ENCODE results near the gene LRIG3.

The LRIG3 gene

DNA sequence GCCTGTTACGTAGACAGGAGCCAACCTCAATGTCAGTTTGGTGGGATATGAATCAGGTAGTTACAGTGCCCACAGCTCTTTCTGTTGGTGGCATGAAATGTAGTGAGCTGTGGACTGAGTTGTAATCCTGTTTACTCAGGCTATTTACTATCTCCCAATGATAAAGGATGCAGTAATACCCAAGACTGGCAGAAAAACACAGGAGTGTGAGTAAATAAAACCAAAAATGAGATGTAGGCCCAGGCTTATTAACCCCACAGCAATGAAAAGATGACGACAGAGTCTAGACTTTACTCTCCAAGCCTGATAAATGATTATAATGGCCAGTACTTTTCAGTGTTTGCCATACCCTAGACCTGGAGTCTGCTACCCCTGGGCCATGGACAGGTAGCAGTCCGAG, 22.8 kb upstream of the LRIG3 start:
- no peak for DNase-seq (ENCODE audit: low read depth)
- TF ChIP-seq, protein P1, sequence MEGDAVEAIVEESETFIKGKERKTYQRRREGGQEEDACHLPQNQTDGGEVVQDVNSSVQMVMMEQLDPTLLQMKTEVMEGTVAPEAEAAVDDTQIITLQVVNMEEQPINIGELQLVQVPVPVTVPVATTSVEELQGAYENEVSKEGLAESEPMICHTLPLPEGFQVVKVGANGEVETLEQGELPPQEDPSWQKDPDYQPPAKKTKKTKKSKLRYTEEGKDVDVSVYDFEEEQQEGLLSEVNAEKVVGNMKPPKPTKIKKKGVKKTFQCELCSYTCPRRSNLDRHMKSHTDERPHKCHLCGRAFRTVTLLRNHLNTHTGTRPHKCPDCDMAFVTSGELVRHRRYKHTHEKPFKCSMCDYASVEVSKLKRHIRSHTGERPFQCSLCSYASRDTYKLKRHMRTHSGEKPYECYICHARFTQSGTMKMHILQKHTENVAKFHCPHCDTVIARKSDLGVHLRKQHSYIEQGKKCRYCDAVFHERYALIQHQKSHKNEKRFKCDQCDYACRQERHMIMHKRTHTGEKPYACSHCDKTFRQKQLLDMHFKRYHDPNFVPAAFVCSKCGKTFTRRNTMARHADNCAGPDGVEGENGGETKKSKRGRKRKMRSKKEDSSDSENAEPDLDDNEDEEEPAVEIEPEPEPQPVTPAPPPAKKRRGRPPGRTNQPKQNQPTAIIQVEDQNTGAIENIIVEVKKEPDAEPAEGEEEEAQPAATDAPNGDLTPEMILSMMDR (IDR thresholded peaks at IDR 0.05; ENCODE audit: low read length, missing control alignments), result no peak

DNA sequence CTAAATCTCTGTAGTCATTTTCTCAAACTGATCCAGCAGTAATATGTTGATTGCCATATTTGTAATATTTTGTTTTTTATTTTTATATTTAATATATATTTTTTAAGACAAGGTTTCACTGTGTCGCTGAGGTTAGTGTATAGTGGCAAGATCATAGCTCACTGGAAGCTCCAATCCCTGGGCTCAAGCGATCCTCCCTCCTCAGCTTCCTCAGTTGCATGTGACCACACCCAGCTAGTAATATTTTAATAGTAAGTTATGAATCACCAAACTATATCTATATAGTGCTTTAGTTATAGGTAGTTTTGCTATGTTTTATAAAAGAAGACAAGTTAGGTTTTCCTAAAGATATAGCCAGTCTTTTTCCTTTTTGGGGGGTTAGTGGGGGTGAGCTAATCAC, 22.0 kb upstream of the LRIG3 start:
- TF ChIP-seq, protein P1 (IDR thresholded peaks at IDR 0.05; ENCODE audit: low read length, missing control alignments), result no peak
- DNase-seq (ENCODE audit: low read depth), result no peak
- H3K4me3 ChIP-seq (replicated peaks; ENCODE audit: low read depth, low read length), result no peak overlapping the region

More for the DNA sequence above, 22.8 kb upstream of the LRIG3 start:
- H3K4me3 ChIP-seq (replicated peaks; ENCODE audit: low read depth, low read length), result no peak overlapping the region

DNA sequence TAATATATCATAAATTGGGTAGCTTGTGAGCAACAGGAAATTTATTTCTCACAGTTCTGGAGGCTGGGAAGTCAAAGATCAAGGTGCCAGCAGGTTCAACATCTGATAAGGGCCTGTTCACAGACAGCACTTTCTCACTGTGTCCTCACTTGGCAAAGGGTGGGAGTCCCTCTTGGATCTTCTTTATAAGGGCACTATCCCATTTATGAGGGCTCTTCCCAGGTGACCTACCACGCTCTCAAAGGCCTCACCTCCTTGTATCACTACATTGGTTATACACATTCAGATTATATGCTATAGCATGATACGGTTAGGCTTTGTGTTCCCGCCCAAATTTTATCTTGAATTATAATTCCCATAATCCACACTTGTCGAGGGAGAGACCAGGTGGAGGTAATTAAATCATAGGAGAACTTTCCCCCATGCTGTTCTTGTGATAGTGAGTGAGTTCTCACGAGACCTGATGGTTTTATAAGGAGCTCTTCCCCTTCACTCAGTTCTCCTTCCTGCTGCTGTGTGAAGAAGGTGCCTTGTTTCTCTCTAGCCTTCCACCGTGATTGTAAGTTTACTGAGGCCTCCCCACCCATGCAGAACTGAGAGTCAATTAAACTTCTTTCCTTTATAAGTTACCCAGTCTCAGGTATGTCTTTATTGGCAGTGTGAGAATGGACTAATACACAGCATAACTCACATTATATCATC, 19.2 kb upstream of the LRIG3 start:
- TF ChIP-seq, protein P1 (IDR thresholded peaks at IDR 0.05; ENCODE audit: low read length, missing control alignments), result no peak
- no peak overlapping the region for H3K4me3 ChIP-seq (replicated peaks; ENCODE audit: low read depth, low read length)
- DNase-seq (ENCODE audit: low read depth), result no peak

DNA sequence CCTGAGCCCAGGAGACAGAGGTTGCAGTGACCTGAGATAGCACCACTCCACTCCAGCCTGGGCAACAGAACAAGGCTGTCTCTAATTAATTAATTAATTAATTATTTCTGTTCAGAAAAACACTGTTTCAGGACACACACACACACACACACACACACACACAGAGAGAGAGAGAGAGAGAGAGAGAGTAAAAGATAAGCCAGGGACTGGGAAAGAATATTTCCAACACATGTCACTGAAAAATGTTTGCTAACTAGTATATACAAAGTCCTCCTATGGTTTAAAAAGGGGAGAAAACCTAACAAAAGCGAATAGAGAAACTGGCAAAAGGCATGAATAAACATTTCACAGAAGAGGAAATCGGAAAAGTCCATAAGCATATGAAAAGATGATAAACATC, 18.1 kb upstream of the LRIG3 start:
- TF ChIP-seq, protein P1 (IDR thresholded peaks at IDR 0.05; ENCODE audit: low read length, missing control alignments), result no peak
- H3K4me3 ChIP-seq (replicated peaks; ENCODE audit: low read depth, low read length), result no peak overlapping the region
- DNase-seq (ENCODE audit: low read depth), result no peak

DNA sequence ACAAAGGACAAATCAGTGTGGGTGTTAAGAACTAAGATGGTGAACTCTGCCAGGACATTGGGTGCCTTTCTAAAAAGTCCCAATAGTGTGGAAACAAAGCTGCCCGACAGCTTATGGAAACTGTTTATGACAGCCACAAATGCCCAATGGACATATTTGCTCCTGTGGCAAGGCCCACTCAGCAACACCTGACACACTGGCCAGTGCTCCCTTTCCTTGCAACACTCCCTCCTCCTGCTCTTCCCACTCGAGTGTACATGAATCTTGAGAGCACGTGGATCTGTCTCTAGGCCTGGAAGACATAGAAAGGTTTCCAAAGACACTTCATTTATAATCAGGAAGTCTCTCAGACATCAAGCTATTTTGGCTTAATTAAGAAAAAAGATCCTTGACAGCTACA, 14.2 kb upstream of the LRIG3 start:
- H3K4me3 ChIP-seq (replicated peaks; ENCODE audit: low read depth, low read length), result no peak overlapping the region
- DNase-seq (ENCODE audit: low read depth), result no peak
- TF ChIP-seq, protein P1 (IDR thresholded peaks at IDR 0.05; ENCODE audit: low read length, missing control alignments), result no peak

DNA sequence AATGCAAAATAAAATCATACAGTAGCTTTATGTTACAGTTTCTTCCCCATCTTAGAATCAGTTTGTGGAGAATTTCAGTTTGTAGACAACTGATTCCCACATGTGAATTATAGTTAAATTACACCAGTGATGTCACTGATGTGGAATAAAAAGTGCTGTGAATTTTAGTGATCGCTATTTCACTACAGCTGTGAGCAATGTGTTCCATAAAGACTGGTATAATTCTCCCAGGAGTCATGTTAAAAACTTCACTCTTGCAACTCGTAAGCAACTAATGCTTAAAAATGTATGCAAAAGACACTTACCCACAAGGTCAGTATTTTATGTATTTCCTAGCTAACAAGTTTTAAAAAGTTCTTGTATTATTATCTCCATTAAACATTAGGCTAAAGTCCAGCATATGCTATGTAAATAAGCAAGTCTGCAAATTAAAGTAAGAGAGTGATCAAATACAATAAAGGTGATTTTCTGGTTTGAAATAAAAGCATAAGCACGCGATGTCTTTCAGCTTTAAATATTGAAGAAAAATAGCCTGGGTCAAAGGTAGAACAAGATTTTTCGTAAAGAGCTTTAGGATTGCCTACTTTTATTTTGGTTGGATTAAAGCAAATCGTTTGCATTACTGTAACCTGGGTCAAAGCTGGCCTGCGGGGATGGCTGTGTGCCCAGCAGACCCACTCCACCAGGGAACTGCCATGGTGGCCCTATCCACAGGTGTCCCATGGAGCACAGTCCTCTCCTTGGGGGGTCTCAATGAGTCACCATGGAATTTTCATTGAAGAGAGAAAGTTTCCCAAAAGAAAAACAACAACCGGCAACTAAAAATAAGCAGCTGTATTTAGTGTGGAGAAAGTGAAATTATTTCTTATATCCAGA, 12.7 kb upstream of the LRIG3 start:
- no peak for DNase-seq (ENCODE audit: low read depth)

More for the DNA sequence above, 12.7 kb upstream of the LRIG3 start:
- H3K4me3 ChIP-seq (replicated peaks; ENCODE audit: low read depth, low read length), result no peak overlapping the region
- TF ChIP-seq, protein P1 (IDR thresholded peaks at IDR 0.05; ENCODE audit: low read length, missing control alignments), result no peak

Data from fibroblast of pulmonary artery (primary cell).